CD4-positive, alpha-beta T cell treated with Interleukin-4 for 4 hours (primary cell): ENCODE results near the gene KCTD19.
"Not testable (repeated sequence)": the region's sequence is repeated elsewhere in the genome, so short reads cannot be mapped to it uniquely, and the experiment has no call there.

Source experiments
- DNase-seq: peaks from one replicate; pipeline ENCODE4 v3.0.0-alpha.2; 2020

KCTD19 gene

DNA sequence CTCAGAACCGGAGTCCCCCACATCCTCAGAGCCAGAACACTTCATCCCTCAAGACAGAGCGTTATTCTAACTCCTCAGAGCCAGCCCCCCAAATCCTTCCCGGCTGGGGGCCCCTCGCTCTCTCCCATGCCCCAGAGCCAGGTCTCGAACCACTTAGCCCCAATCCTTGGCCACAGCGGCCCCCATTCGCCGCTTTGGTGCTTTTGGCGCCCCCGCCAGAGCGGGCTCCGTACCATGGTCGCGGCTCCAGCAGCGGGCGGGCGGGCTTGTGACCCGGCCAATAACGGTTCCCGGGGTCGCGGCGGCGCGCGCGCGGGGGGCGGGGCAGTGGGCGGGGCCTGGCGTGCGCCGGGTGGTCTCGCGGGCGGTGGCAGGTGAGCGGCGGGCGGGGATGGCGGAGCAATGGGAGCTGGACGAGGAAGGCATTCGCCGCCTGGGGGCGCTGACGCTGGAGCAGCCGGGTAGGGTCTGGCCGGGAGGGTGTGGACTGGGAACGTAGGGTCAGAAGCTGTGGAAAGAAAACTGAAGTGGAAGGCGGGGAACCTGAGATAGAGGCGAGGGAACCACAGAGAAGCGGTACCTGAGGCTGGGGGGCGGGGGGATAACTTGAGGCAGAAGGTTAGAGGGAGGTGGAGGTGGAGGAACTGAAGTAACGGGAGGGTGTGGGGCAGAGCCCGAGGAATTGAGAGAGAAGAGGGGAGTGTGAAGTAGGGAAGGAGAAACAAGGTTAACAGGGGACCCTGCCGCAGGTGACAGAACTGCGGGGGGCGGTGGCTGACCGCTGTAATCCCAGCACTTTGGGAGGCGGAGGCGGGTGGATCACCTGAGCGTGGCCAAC is at the start of gene KCTD19, which contains the start of gene LRRC36:
Gene KCTD19 (minus strand): TSS at position 270 of the 838 bp plus-strand sequence. CDS start 34 bp downstream, at position 236.
Gene LRRC36 (plus strand): TSS at position 344 of the 838 bp plus-strand sequence. CDS start 48 bp downstream, at position 392.
- DNase-seq = peak; percentile 39

DNA sequence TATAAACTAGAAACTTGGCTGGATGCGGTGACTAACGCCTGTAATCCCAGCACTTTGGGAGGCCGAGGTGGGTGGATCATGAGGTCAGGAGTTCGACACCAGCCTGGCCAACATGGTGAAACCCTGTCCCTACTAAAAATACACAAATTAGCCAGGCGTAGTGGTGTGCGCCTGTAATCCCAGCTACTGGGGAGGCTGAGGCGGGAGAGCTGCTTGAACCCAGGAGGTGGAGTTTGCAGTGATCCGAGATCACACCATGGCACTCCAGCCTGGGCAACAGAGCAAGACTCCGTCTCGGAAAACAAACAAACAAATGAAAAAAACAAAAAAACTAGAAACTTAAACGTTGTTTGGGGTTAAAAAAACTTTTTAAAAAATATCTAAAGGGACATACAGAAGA is 49.5 kb upstream of the KCTD19 start:
- DNase-seq = not testable (repeated sequence)

DNA sequence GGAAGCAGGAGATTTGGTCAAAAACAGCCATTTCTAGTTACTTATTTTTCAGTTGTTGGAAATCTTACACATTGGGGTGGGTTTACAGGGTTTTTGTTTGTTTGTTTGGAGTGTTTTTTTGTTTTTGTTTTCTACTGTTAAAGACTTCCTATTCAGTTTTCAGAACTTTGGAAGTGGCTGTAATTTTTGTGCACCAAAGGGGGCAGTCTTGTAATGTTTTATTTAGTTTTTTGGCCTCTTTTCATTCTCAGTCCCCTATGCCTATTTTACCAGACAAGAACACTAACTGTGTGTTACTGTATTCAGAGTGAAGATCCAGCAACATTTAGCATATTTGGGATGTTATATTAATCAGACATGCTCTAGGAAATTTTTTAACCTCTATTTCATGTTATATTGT is 46.1 kb upstream of the KCTD19 start:
- no peak for DNase-seq

DNA sequence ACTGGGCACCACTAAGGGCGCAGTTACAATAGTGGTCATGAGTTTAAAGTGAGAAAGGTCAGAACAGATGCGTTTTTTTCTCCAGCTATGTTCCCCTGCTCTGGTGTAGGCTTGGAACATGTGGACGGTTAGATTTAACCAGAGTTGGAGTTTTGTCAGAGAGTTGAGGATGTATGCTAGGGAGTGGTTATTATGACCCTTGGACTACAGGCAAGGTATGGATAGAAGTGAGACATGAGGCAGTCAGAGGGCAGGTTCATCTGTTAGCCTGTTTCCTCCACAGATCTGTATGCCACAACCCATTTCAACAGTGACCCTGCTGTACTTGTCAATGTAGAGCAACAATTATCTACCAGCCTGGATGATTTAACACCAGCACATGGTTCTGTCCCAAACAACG is 44.1 kb upstream of the KCTD19 start:
- no peak for DNase-seq

DNA sequence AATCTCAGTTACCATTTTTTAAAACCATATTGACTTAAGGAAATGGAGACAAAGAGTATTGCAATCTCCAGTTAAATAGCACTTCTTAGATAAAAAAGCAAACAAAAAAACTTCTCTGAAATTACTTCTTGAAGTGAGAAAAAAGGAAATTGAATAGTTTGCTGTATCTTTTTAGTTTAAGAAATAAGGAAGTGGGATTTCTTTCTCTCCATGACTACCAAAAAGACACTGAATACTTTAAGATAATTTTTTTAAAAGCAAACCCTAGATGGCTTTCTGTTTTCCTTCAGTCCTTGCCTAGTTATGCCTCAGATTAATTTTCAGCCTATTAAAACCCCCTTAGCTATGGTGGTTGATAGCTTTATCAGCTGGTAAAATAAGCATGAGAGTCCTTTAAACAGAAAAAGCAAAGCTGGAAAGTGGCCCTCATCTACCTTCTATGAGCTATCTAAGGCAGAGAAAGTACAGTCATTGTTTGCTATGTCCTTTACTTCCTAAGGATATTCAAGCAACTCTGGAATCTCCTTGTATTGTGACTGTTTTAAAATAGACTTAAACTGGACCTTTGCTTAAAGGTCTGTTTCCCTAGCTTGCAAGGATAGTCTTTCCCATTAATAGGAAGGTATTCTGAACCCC is 38.2 kb upstream of the KCTD19 start:
- DNase-seq = no peak

DNA sequence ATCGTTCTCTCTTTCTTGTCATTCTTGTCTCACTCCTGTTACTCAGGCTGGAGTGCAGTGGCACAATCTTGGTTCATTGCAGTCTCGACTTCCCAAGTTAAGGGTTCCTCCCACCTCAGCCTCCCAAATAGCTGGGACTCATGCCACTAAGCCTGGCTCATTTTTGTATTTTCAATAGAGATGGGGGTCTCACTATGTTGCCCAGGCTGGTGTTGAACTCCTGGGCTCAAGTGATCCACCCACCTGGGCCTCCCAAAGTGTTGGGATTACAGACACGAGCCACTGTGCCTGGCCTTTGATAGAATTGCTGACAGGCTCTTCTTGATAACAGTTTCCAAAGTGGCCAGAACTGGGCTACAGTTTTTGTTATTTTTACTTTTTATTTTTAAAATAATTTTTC is 34.5 kb upstream of the KCTD19 start:
- no peak for DNase-seq

DNA sequence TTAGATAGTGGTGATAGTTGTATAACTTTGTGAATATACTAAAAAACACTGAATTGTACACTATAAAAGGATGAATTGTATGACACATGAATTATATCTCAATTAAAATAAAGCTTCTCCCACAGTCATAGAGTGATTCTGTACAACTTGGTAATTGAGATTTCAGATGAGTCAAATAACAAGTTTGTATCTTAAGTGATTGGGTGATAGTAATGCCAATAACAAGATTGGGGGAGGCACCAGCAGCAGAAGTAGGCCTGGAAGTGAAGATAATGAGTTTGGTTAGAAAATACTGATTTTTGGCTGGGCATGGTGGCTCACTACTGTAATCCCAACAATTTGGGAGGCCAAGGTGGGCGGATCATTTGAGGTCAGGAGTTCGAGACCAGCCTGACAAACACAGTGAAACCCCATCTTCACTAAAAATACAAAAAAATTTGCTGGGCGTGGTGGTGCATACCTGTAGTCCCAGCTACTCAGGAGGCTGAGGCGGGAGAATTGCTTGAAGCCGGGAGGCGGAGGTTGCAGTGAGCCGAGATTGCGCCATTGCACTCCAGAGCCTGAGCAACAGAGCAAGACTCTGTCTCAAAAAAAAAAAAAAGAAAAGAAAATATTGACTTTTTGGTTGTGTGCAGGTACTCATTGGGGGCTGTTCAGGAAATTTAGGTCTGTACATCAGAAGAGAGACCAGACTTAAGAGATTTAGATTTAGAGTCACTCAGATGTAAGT is 33.2 kb upstream of the KCTD19 start:
- DNase-seq = not testable (repeated sequence)

DNA sequence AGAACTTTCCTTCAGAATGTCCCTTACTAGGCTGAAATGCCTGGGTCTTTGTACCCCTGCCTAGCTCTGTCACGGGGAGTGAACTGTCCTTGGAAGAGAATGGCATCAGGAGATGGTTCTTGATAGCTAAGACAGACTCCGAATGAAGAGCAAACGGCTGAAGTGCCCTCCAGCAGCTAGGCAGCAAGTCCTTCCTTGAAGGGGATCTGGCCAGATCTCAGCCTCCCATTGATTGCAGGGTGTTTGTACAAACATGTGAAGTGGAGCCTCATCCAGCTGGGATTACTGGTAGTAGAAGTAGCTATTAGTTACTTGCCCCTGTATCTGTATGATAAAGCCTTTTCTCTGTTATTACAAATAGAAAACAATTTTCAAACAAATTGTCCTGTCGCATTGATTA is 31.0 kb upstream of the KCTD19 start:
- no peak for DNase-seq

DNA sequence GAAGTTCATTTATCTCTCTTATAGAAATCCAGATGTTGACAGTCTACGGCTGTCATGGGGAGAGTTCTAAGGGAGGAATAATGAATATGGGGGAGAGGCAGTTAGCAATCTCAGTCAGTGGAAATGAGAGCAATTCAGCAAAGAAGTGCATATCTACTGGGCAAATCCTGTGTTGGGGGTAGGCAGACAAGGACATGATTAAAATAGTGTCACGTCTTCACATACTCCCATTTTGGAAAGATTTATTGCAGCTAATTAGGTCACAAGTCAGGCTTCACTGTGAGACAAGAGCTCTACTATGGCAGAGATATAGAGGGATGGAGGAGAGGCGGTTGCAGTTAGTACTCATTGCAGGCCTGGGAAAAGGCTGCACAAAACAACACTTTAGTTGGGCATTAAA is 29.9 kb upstream of the KCTD19 start:
- no peak for DNase-seq

DNA sequence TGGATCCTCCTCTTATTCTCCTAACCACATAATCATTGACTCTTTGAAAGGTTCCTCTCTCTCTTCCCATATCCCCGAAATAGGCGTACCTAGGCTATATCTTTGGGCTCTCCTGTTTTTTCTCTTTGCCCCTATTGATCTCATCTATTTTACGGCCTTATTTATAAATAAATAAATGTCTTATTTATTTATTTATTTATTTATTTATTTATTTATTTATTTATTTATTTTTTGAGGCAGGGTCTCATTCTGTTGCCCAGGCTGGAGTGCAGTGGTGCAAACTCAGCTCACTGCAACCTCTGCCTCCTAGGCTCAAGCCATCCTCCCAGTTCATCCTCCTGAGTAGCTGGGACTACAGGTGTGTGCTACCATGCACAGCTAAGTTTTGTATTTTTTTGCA is 25.9 kb upstream of the KCTD19 start:
- not testable (repeated sequence) for DNase-seq

DNA sequence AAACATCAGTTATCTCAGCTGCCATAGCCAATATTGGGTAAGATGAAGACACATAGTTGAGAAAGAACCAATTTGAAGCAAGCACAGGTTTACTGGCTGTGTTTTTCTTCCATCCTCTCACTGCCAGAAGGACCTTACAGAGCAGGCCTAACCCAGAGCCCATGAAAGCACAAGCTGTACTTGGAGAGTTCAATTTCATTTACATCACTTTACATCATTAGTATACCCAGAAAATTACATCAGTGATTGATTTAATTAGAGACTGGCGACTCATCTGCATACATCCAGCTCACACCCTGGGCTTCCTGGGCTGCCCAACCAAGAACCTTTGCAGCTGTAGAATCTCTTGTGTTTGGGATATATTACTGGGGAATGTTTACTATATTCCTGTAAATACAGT is 23.8 kb upstream of the KCTD19 start:
- no peak for DNase-seq

DNA sequence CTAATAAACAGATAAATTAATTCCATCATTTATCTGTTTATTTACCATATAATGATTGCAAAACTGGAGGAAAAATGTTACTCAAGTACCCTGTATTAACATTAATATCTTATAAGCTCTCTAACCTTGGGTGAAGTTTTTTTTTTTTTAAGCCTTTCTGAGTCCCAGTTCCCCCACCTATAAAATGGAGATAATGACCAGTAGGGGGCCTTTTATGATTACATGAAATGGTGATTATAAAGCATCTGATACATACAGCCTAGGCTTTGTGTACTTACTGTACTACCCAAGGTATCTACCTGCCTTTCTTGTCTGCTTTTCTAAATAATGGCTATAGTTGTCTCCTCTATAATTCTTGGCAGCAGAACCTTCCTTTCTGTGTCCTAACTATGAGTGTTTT is 22.6 kb upstream of the KCTD19 start:
- DNase-seq = peak; percentile 24

DNA sequence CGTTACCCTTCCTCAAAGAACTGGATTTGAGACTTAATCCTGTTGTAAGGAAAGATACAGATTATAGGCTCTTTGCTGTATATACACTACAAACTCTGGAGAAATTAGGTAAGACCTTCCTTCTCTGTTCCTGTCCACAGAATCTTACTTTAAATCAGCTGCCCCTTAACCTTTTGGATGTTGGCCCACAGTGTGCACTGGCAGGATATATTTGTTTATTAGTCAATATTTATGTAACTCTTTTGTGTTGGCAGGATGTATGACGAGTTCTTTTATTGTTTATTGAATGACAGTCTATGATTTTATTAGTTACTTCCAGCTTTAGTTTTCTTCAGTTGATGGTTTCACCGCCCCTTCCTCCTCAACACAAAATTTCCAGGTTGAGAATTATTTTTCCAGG is 19.8 kb upstream of the KCTD19 start:
- no peak for DNase-seq

DNA sequence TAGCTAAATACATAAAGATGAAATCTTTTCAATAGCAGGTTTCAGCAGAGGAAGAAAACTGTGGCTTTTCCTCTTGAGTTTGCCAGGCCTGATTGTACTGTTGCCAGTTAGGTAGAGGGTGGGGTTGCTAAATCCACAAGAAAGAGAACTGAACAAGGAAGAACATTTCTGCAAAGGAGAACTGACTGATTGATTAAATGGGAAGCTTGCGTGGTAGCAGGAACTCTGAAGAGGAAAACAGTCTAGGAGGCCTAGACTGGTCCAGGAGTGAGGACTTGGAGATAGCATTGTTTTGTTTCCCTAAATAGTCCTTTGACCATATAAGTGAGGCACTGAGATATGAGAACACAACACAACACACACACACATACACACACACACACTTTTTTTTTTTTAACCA is 18.9 kb upstream of the KCTD19 start:
- DNase-seq = no peak

DNA sequence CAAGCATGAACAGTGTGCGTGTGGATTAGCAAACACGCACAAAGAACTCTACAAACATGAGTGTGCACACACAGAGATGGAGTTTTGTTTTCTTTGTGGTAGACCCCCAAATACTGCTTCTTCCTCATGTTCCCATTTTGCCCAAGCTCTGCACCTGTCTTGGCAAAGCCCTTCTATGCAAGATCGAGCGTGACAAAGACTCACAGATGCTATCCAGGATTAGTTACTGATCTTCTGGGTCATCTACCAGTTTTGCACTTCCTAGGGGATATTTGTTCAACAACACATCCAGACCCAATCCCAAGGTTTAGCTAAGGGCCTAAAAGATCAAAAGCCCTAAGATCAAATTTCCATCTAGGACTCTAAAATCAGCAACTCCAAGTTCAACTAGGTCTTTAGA is 16.1 kb upstream of the KCTD19 start:
- DNase-seq = no peak

DNA sequence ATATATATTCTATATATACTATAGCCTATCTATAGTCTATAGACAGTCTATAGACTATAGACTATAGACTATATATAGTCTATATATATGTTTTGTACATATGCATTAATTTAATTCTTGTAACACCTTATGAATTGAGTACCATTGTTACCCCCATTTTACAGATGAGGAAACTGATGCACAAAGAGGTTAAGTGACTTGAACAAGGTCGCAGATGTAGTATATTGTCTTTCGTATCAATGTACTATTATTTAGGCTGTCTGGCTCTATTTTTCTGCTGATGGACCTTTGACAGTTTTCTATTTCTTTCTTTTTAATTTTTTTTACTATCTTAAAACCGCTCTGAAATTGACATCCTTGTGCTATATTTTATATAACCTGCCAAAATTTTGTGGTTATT is 14.7 kb upstream of the KCTD19 start:
- DNase-seq = no peak

DNA sequence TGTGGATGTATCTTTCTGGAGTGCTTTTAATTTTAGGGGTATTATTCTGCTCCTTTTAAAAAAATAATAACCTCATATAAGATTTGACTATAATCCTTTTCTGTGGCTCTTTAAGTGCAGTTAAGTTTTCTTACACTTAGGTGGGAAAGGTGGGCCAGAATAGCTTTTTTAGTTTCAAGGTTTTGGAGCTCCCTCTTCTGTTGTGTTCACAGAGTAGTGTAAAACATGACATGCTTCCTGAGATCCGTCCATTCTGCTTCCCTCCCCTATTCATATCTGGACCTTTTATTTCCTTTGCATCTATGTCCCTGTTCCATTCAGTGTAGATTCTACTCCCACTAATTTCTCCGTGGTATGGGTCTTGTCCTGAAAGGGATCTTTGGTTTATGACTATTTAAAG is 12.9 kb upstream of the KCTD19 start:
- DNase-seq = no peak

DNA sequence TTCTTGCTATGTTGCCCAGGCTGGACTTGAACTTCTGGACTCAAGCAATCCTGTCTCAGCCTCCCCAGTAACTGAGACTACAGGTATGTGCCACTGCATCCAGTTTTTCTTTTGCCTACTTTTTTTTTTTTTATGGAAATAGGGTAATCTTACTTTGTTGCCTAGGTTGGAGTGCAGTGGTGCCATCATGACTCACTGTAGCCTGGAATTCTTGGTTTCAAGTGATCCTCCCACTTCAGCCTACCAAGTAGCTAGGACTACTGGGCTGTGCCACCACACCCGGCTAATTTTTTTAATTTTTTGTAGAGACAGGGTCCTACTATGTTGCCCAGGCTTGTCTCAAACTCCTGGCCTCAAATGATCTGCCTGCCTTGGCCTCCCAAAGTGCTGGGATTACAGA is 10.1 kb upstream of the KCTD19 start:
- DNase-seq = no peak

DNA sequence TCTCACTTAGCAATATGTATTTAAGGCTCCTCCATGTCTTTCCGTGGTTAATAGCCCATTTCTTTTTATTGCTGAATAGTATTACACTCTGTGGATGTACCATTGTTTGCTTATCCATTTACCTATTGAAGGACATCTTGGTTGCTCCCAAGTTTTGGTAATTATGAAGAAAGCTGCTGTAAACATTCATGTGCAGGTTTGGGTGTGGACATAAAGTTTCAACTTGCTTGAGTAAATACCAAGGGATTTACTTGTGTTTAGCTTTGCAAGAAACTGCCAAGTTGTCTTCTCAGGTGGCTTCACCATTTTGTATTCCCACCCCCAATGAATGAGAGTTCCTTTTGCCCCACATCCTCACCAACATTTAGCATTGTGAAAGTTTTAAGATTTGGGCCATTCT is 9.6 kb upstream of the KCTD19 start:
- DNase-seq = no peak

DNA sequence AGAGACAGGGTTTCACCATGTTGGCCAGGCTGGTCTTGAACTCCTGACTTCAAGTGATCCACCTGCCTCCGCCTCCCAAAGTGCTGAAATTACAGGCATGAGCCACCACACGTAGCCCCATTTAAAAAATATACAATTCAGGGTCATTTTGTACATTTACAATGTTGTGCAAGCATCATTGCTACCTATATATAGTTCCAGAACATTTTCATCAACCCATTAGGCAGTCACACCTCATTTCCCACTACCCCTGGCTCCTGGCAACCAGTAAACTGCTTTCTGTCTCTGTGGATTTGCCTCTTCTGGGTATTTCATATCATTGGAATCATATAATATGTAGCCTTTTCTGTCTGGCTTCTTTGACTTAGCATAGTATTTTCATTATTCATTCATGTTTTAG is 6.8 kb upstream of the KCTD19 start:
- no peak for DNase-seq

DNA sequence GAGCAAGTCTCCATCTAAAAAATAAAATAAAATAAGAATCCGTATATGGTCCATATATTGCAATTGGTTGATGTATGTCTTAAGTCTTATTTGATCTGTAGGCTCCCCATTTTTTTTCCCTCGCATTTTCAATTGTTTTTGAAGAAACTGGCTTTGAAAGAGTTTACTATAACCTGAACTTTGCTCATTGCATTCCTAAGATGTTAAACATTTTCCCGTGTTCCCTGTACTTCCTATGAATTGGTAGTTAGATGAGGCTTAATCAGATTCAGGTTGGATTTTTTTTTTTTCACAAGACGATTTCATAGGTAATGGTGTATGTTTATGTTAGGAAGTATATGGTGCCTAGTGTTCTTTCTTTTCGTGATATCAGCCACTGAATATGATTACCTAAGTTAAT is 3.4 kb upstream of the KCTD19 start:
- no peak for DNase-seq

DNA sequence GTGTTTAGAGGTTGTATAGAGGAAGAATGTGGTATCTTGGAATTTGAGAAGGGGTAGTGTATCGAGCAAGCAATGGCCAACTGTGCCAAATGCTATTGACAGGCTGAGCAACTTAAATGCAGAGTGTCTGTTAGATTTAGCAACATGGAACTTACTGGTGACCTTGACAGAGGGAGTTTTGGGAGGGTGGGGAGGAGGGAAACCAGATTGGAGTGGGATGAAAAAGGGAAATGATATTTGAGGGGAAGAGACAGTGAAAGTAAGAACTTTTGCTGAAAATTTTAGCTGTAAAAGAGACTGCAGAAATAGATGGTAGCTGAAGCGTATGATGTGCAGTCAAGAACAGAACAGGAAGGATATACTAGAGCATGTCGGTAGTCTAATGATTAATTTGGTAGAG is 1.2 kb upstream of the KCTD19 start:
- DNase-seq = no peak

DNA sequence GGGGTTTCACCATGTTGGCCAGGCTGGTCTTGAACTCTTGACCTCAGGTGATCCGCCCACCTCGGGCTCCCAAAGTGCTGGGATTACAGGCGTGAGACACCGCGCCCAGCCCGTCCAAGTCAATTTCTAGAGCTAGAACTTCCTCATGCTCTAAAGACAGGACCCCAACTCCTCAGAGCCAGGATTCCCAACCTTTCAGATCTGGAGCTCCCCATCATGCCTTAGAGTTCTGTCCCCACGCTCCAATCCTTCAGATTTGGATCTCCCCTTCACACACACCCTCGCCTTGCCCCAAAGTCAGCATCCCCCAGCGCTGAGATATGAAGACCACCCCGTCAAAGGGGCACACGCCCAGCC is 448 bp downstream of the KCTD19 start:
- no peak for DNase-seq

DNA sequence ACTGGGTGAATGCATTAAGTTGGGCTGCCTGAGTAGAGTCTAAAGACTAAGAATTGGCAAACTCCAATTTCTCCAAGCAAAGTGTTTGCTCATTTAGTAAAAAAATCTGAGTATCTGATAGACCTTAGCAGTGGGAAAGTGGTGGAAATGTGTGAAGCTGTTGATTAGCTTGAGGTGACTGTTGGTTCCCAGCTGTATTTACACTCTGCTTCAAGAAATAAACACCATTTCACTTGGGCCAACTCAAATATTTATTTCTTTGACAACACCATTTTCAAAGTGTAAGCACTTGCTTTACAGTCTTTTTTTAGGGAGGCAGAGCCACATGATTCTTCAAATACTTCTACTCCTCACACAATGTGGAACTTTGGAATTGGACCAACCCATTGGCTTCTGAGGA is 8.7 kb downstream of the KCTD19 start:
- DNase-seq = no peak
